OCI-LY3 (cell line): ENCODE results near the gene LIPE.

ENCODE experiments used
- H2AFZ ChIP-seq: fragments of 200-600, 300-600 bp; shearing (Covaris generic); 2 replicates; pipeline ENCODE4 v1.6.0; 2014; ENCODE audit warnings: antibody characterized with exemption, low read depth, low read length
- H3K27ac ChIP-seq: fragments of 200-600, 300-600 bp; sonication (generic); 2 replicates; pipeline ENCODE4 v1.5.1; 2014; ENCODE audit warnings: mild to moderate bottlenecking, low read length, moderate library complexity, mixed read lengths
- H3K27me3 ChIP-seq: fragments of 200-600, 300-600 bp; sonication (generic); 2 replicates; pipeline ENCODE4 v1.6.1; 2014; ENCODE audit warnings: low read depth, low read length, mixed read lengths
- H3K36me3 ChIP-seq: fragments of 200-600, 300-600 bp; sonication (generic); replicated peaks from 2 replicates; pipeline ENCODE3; 2014; ENCODE audit warnings: low read depth, low read length, mixed read lengths
- H3K4me1 ChIP-seq: fragments of 300-600, 200-600 bp; sonication (generic); 2 replicates; pipeline ENCODE4 v1.6.1; 2014; ENCODE audit warnings: low read length, mixed read lengths
- H3K4me2 ChIP-seq: fragments of 200-600, 300-600 bp; sonication (generic); 2 replicates; pipeline ENCODE4 v1.6.1; 2014; ENCODE audit warnings: low read length, mixed read lengths
- H3K4me3 ChIP-seq: fragments of 300-600, 200-600 bp; sonication (generic); 2 replicates; pipeline ENCODE4 v1.5.1; 2014; ENCODE audit warnings: antibody characterized with exemption, mild to moderate bottlenecking, low read length, moderate library complexity
- H3K79me2 ChIP-seq: fragments of 300-600, 200-600 bp; shearing (Covaris generic); 2 replicates; pipeline ENCODE4 v1.6.1; 2014; ENCODE audit warnings: mild to moderate bottlenecking, low read length, mixed read lengths
- H3K9ac ChIP-seq: fragments of 300-600, 200-600 bp; shearing (Covaris generic); 2 replicates; pipeline ENCODE4 v1.6.0; 2014; ENCODE audit warnings: mild to moderate bottlenecking, low read length, moderate library complexity
- H3K9me3 ChIP-seq: fragments of 200-600, 300-600 bp; shearing (Covaris generic); 2 replicates; pipeline ENCODE4 v1.6.1; 2014; ENCODE audit warnings: low read length, mixed read lengths; ENCODE audit not compliant: insufficient read depth
- H4K20me1 ChIP-seq: fragments of 200-600, 300-600 bp; sonication (generic); 2 replicates; pipeline ENCODE4 v1.6.1; 2016; ENCODE audit warnings: low read length, mixed read lengths; ENCODE audit not compliant: insufficient read depth
- CTCF ChIP-seq: fragments of 200-600, 300-600 bp; sonication (generic); IDR thresholded peaks from 2 replicates; pipeline ENCODE4 v1.5.1; 2014; ENCODE audit warnings: antibody characterized with exemption, low read length, low read depth
- EZH2phosphoT487 ChIP-seq: fragments of 200-600 bp; shearing (Covaris generic); IDR thresholded peaks from 2 replicates; pipeline ENCODE4 v1.6.1; 2018; ENCODE audit warnings: antibody characterized with exemption, mixed run types, low read depth

The LIPE gene

DNA sequence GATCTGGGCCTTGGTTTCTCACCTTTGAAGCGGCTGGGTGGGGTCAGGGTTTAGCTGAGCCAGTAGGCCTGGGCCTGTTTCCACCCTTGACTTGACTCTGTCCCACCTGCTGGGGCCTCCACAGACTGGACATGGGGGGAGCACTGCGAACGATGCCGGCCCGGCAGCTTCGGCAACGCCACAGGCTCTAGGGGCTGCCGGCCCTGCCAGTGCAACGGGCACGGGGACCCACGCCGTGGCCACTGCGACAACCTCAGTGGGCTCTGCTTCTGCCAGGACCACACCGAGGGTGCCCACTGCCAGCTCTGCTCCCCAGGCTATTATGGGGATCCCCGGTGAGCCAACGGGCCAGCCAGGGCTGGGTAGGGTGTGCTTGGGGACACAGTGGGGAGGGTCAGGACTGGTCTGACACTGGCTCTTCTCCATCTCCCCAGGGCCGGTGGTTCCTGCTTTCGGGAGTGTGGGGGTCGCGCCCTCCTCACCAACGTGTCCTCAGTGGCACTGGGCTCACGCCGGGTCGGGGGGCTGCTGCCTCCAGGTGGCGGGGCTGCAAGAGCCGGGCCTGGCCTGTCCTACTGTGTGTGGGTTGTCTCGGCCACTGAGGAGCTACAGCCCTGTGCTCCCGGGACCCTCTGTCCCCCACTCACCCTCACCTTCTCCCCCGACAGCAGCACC, 73.7 kb downstream of the LIPE start:
- peaks cover 5% of the 10 kb centered on the region; the same call in 1 of the 2 replicates for H3K4me1 ChIP-seq
- H2AFZ ChIP-seq = no peak overlapping the region
- H4K20me1 ChIP-seq = peaks cover 3% of the 10 kb centered on the region; the same call in 1 of the 2 replicates
- no peaks in the 10 kb centered on the region for H3K79me2 ChIP-seq
- H3K9ac ChIP-seq = no peak overlapping the region
- H3K27me3 ChIP-seq = no peaks in the 10 kb centered on the region
- no peak overlapping the region for H3K27ac ChIP-seq
- H3K36me3 ChIP-seq = peaks cover 4% of the 10 kb centered on the region
- no peaks in the 10 kb centered on the region for H3K9me3 ChIP-seq
- no peak overlapping the region for H3K4me3 ChIP-seq
- H3K4me2 ChIP-seq = no peak overlapping the region
- TF ChIP-seq EZH2phosphoT487 = no peak
- TF ChIP-seq CTCF = no peak

GRCh38 chr19:42352301-42353259, 74.6 kb downstream of the LIPE start:
- peaks cover 3% of the 10 kb centered on the region; the same call in 1 of the 2 replicates for H4K20me1 ChIP-seq
- TF ChIP-seq CTCF = no peak
- no peak for TF ChIP-seq EZH2phosphoT487
- peaks cover 4% of the 10 kb centered on the region; the same call in 1 of the 2 replicates for H3K4me1 ChIP-seq
- H3K27me3 ChIP-seq = no peaks in the 10 kb centered on the region
- no peak overlapping the region for H3K4me3 ChIP-seq
- no peak overlapping the region for H3K27ac ChIP-seq
- no peak overlapping the region for H2AFZ ChIP-seq
- H3K9ac ChIP-seq = no peak overlapping the region
- H3K9me3 ChIP-seq = no peaks in the 10 kb centered on the region
- no peaks in the 10 kb centered on the region for H3K79me2 ChIP-seq
- H3K36me3 ChIP-seq = peaks cover 2% of the 10 kb centered on the region
- no peak overlapping the region for H3K4me2 ChIP-seq
